ENCODE results near the gene PLPPR3.

PLPPR3 gene

GRCh38 chr19:782878-783668, 38.7 kb downstream of the PLPPR3 start:
- Histone ChIP-seq H3K4me1 (ENCODE audit: insufficient read depth, low read length) (no peaks in the 10 kb centered on the region), H3K9me3 (ENCODE audit: low read length) (no peaks in the 10 kb centered on the region), H3K27me3 (ENCODE audit: control insufficient read depth in 1 of 2, insufficient read depth in 2 of 2, low read length in 2 of 2) (peaks cover 0 to 9% of the 10 kb centered on the region in 2 donors), H3K9ac (ENCODE audit: low read length) (no peak overlapping the region), H3K36me3 (ENCODE audit: insufficient read depth, low read length) (no peaks in the 10 kb centered on the region), H3K4me3 (ENCODE audit: low read depth in 1 of 2, low read length in 2 of 2) (no peak overlapping the region), H3K27ac (ENCODE audit: low read depth, low read length) (no peak overlapping the region)

- Histone ChIP-seq H3K4me3 (ENCODE audit: low read depth in 1 of 2, low read length in 2 of 2) (no peak overlapping the region), H3K36me3 (ENCODE audit: insufficient read depth, low read length) (no peaks in the 10 kb centered on the region), H3K27me3 (ENCODE audit: control insufficient read depth in 1 of 2, insufficient read depth in 2 of 2, low read length in 2 of 2) (peaks cover 0 to 9% of the 10 kb centered on the region in 2 donors), H3K27ac (ENCODE audit: low read depth, low read length) (no peak overlapping the region), H3K4me1 (ENCODE audit: insufficient read depth, low read length) (no peaks in the 10 kb centered on the region), H3K9me3 (ENCODE audit: low read length) (no peaks in the 10 kb centered on the region), H3K9ac (ENCODE audit: low read length) (no peak overlapping the region)
Observed at GRCh38 chr19:782185-782877, 39.4 kb downstream of the PLPPR3 start.

GRCh38 chr19:781800-782184, 40.0 kb downstream of the PLPPR3 start:
- no peaks in the 10 kb centered on the region for H3K4me1 ChIP-seq (ENCODE audit: insufficient read depth, low read length)
- H3K4me3 ChIP-seq (ENCODE audit: low read depth in 1 of 2, low read length in 2 of 2), result no peak overlapping the region
- no peak overlapping the region for H3K9ac ChIP-seq (ENCODE audit: low read length)

GRCh38 chr19:780935-781334, 40.8 kb downstream of the PLPPR3 start:
- H3K4me3 ChIP-seq (ENCODE audit: low read depth in 1 of 2, low read length in 2 of 2), result no peak overlapping the region
- H3K27me3 ChIP-seq (ENCODE audit: control insufficient read depth in 1 of 2, insufficient read depth in 2 of 2, low read length in 2 of 2), result peaks cover 0 to 9% of the 10 kb centered on the region in 2 donors
- H3K4me1 ChIP-seq (ENCODE audit: insufficient read depth, low read length), result no peaks in the 10 kb centered on the region
- H3K9ac ChIP-seq (ENCODE audit: low read length), result no peak overlapping the region
- H3K9me3 ChIP-seq (ENCODE audit: low read length), result no peaks in the 10 kb centered on the region
- no peak overlapping the region for H3K27ac ChIP-seq (ENCODE audit: low read depth, low read length)
- no peaks in the 10 kb centered on the region for H3K36me3 ChIP-seq (ENCODE audit: insufficient read depth, low read length)

More at GRCh38 chr19:781800-782184, 40.0 kb downstream of the PLPPR3 start:
- Histone ChIP-seq H3K9me3 (ENCODE audit: low read length) (no peaks in the 10 kb centered on the region), H3K27me3 (ENCODE audit: control insufficient read depth in 1 of 2, insufficient read depth in 2 of 2, low read length in 2 of 2) (peaks cover 0 to 9% of the 10 kb centered on the region in 2 donors), H3K36me3 (ENCODE audit: insufficient read depth, low read length) (no peaks in the 10 kb centered on the region), H3K27ac (ENCODE audit: low read depth, low read length) (no peak overlapping the region)

DNA sequence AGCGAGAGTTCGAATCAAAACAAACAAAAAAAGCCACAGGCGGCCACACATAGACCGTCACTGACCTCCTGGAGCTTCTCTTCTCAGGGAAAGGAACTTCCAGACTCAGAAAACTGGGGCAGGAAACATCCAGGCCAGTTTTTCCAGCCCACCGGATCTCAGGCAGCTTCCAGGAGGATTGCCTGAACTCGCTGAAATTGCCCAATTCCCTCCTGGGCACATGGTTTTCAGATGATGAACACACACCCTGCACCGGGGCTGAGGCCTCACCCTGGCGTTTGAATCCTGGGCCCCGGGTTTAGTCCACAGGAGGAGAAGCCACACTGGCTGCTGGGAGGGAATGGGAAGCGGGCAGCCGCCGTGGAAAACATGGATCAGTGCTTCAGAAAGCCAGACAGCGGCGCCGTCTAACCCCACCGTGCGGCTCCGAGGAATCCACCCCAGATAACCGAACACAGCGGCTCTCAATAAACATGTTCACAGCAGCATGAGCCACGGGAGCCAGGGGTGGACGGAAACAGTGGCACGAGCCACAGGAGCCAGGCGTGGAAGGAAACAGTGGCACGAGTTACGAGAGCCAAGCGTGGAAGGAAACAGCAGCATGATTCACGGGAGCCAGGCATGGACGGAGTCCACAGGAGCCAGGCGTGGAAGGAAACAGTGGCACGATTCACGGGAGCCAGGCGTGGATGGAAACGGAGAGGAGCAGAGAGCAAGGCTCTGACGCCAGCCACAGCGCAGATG, 42.7 kb downstream of the PLPPR3 start:
- Histone ChIP-seq H3K4me3 (ENCODE audit: low read depth in 1 of 2, low read length in 2 of 2) (no peak overlapping the region), H3K27me3 (ENCODE audit: control insufficient read depth in 1 of 2, insufficient read depth in 2 of 2, low read length in 2 of 2) (peaks cover 0 to 9% of the 10 kb centered on the region in 2 donors), H3K27ac (ENCODE audit: low read depth, low read length) (no peak overlapping the region)

GRCh38 chr19:776549-776948, 45.2 kb downstream of the PLPPR3 start:
- Histone ChIP-seq H3K27me3 (ENCODE audit: control insufficient read depth in 1 of 2, insufficient read depth in 2 of 2, low read length in 2 of 2) (peaks cover 0 to 4% of the 10 kb centered on the region in 2 donors), H3K4me3 (ENCODE audit: low read depth in 1 of 2, low read length in 2 of 2) (no peak overlapping the region), H3K36me3 (ENCODE audit: insufficient read depth, low read length) (no peaks in the 10 kb centered on the region), H3K9me3 (ENCODE audit: low read length) (no peaks in the 10 kb centered on the region), H3K9ac (ENCODE audit: low read length) (no peak overlapping the region), H3K4me1 (ENCODE audit: insufficient read depth, low read length) (no peaks in the 10 kb centered on the region), H3K27ac (ENCODE audit: low read depth, low read length) (no peak overlapping the region)

More for the DNA sequence above, 42.7 kb downstream of the PLPPR3 start:
- no peaks in the 10 kb centered on the region for H3K36me3 ChIP-seq (ENCODE audit: insufficient read depth, low read length)
- H3K9me3 ChIP-seq (ENCODE audit: low read length), result no peaks in the 10 kb centered on the region
- H3K9ac ChIP-seq (ENCODE audit: low read length), result no peak overlapping the region
- no peaks in the 10 kb centered on the region for H3K4me1 ChIP-seq (ENCODE audit: insufficient read depth, low read length)

GRCh38 chr19:772730-773436, 48.9 kb downstream of the PLPPR3 start:
- Histone ChIP-seq H3K27ac (ENCODE audit: low read depth, low read length) (no peak overlapping the region), H3K9ac (ENCODE audit: low read length) (no peak overlapping the region)

GRCh38 chr19:772063-772462, 49.7 kb downstream of the PLPPR3 start:
- Histone ChIP-seq H3K27me3 (ENCODE audit: control insufficient read depth in 1 of 2, insufficient read depth in 2 of 2, low read length in 2 of 2) (peaks cover 0 to 4% of the 10 kb centered on the region in 2 donors), H3K9me3 (ENCODE audit: low read length) (no peaks in the 10 kb centered on the region), H3K27ac (ENCODE audit: low read depth, low read length) (no peak overlapping the region), H3K4me3 (ENCODE audit: low read depth in 1 of 2, low read length in 2 of 2) (no peak overlapping the region), H3K36me3 (ENCODE audit: insufficient read depth, low read length) (no peaks in the 10 kb centered on the region), H3K4me1 (ENCODE audit: insufficient read depth, low read length) (no peaks in the 10 kb centered on the region), H3K9ac (ENCODE audit: low read length) (no peak overlapping the region)

More at GRCh38 chr19:772730-773436, 48.9 kb downstream of the PLPPR3 start:
- Histone ChIP-seq H3K4me1 (ENCODE audit: insufficient read depth, low read length) (no peaks in the 10 kb centered on the region), H3K4me3 (ENCODE audit: low read depth in 1 of 2, low read length in 2 of 2) (no peak overlapping the region), H3K9me3 (ENCODE audit: low read length) (no peaks in the 10 kb centered on the region), H3K36me3 (ENCODE audit: insufficient read depth, low read length) (no peaks in the 10 kb centered on the region), H3K27me3 (ENCODE audit: control insufficient read depth in 1 of 2, insufficient read depth in 2 of 2, low read length in 2 of 2) (peaks cover 0 to 4% of the 10 kb centered on the region in 2 donors)

- Histone ChIP-seq H3K27ac (ENCODE audit: low read depth, low read length) (no peak overlapping the region), H3K9ac (ENCODE audit: low read length) (no peak overlapping the region), H3K4me3 (ENCODE audit: low read depth in 1 of 2, low read length in 2 of 2) (no peak overlapping the region), H3K4me1 (ENCODE audit: insufficient read depth, low read length) (no peaks in the 10 kb centered on the region), H3K27me3 (ENCODE audit: control insufficient read depth in 1 of 2, insufficient read depth in 2 of 2, low read length in 2 of 2) (peaks cover 0 to 4% of the 10 kb centered on the region in 2 donors), H3K36me3 (ENCODE audit: insufficient read depth, low read length) (no peaks in the 10 kb centered on the region), H3K9me3 (ENCODE audit: low read length) (no peaks in the 10 kb centered on the region)
Observed at GRCh38 chr19:771332-771785, 50.4 kb downstream of the PLPPR3 start.

DNA sequence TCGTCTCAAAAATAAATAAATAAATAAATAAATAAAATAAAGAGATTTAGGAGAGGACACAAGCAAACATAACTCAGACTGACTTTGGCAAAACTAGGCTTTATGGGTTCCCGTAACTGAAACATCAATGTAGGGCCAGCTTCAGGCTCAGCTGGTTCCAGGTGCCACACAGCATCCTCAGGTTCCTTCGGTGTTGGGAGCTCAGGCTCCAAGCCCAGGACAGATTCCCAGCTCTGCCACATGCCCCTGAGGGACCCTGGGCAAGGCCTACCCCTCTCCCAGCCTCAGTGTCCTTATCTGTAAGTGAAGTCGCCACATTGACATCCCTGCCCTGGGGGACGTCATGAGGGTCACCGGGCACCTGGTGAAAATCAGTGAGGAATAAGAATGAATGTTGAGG, 52.1 kb downstream of the PLPPR3 start:
- Histone ChIP-seq H3K4me3 (ENCODE audit: low read depth in 1 of 2, low read length in 2 of 2) (no peak overlapping the region), H3K9ac (ENCODE audit: low read length) (no peak overlapping the region), H3K27ac (ENCODE audit: low read depth, low read length) (no peak overlapping the region), H3K36me3 (ENCODE audit: insufficient read depth, low read length) (no peaks in the 10 kb centered on the region), H3K4me1 (ENCODE audit: insufficient read depth, low read length) (no peaks in the 10 kb centered on the region), H3K27me3 (ENCODE audit: control insufficient read depth in 1 of 2, insufficient read depth in 2 of 2, low read length in 2 of 2) (peaks cover 0 to 4% of the 10 kb centered on the region in 2 donors), H3K9me3 (ENCODE audit: low read length) (no peaks in the 10 kb centered on the region)

GRCh38 chr19:768424-768823, 53.3 kb downstream of the PLPPR3 start:
- H3K9ac ChIP-seq (ENCODE audit: low read length), result no peak overlapping the region
- H3K4me3 ChIP-seq (ENCODE audit: low read depth in 1 of 2, low read length in 2 of 2), result no peak overlapping the region
- no peaks in the 10 kb centered on the region for H3K9me3 ChIP-seq (ENCODE audit: low read length)
- H3K27me3 ChIP-seq (ENCODE audit: control insufficient read depth in 1 of 2, insufficient read depth in 2 of 2, low read length in 2 of 2), result peaks cover 0 to 4% of the 10 kb centered on the region in 2 donors
- no peak overlapping the region for H3K27ac ChIP-seq (ENCODE audit: low read depth, low read length)
- H3K4me1 ChIP-seq (ENCODE audit: insufficient read depth, low read length), result no peaks in the 10 kb centered on the region
- no peaks in the 10 kb centered on the region for H3K36me3 ChIP-seq (ENCODE audit: insufficient read depth, low read length)

Data from muscle layer of colon (tissue), 2 donors.